Stomach (tissue), 4 donors: ENCODE results near the gene SLC25A23.

Experiments used
- EP300 ChIP-seq: sonication (generic); formaldehyde crosslinking; IDR thresholded peaks from one replicate; pipeline ENCODE4 v1.6.1; 2017; ENCODE audit warnings: antibody characterized with exemption
- POLR2A ChIP-seq, 4 donors: fragments of 450-650 bp; IDR thresholded peaks; one replicate each; pipeline ENCODE4 v1.6.1; 2016; ENCODE audit warnings: antibody characterized with exemption in 4 of 4, control low read depth in 2 of 4, mild to moderate bottlenecking in 1 of 4, moderate library complexity in 1 of 4
- POLR2AphosphoS5 ChIP-seq, 3 donors: sonication (generic); formaldehyde crosslinking; IDR thresholded peaks; one replicate each; pipeline ENCODE4 v1.6.1; 2016; ENCODE audit warnings: antibody characterized with exemption in 3 of 3
- TF ChIP-seq, protein P1 (sequence below), 7 experiments: fragments of 450-650 bp in 4 of 7; fragments of 200-600 bp in 3 of 7; sonication (generic) in 3 of 7; IDR thresholded peaks; one replicate each; pipeline ENCODE4 v1.5.1; 2016 to 2019; ENCODE audit warnings: antibody characterized with exemption in 7 of 7, control low read depth in 2 of 7, mild to moderate bottlenecking in 1 of 7

- TF ChIP-seq, protein P1, sequence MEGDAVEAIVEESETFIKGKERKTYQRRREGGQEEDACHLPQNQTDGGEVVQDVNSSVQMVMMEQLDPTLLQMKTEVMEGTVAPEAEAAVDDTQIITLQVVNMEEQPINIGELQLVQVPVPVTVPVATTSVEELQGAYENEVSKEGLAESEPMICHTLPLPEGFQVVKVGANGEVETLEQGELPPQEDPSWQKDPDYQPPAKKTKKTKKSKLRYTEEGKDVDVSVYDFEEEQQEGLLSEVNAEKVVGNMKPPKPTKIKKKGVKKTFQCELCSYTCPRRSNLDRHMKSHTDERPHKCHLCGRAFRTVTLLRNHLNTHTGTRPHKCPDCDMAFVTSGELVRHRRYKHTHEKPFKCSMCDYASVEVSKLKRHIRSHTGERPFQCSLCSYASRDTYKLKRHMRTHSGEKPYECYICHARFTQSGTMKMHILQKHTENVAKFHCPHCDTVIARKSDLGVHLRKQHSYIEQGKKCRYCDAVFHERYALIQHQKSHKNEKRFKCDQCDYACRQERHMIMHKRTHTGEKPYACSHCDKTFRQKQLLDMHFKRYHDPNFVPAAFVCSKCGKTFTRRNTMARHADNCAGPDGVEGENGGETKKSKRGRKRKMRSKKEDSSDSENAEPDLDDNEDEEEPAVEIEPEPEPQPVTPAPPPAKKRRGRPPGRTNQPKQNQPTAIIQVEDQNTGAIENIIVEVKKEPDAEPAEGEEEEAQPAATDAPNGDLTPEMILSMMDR (IDR thresholded peaks at IDR 0.05): no peak
- TF ChIP-seq EP300 (no peak), POLR2AphosphoS5 (IDR thresholded peaks at IDR 0.05) (no peak), POLR2A (IDR thresholded peaks at IDR 0.05) (no peak)
These were observed 56.6 kb downstream of the SLC25A23 start for GRCh38 chr19:6402837-6403608.
